Spinal cord (tissue), 10 donors: ENCODE results near the gene TMEM179B. TPM values are rescaled to one million over a fixed set of nuclear protein-coding genes. Genes with fewer than 3 reads are reported as not detected.
"Not testable (repeated sequence)": the region's sequence is repeated elsewhere in the genome, so short reads cannot be mapped to it uniquely, and the experiment has no call there.

Source experiments
- DNase-seq, 6 donors: peaks; one replicate each; pipeline versions ENCODE4 v3.0.0 to v3.0.0-alpha.2; 2013 to 2015; ENCODE audit warnings: low spot score in 6 of 6, low read depth in 4 of 6
- H3K27ac ChIP-seq: one replicate; pipeline ENCODE4 v1.5.1; 2013; ENCODE audit warnings: low read depth, low read length, control low read depth
- H3K27me3 ChIP-seq: one replicate; pipeline ENCODE4 v1.6.1; 2013; ENCODE audit warnings: low read length; ENCODE audit not compliant: control insufficient read depth, insufficient read depth
- H3K36me3 ChIP-seq: one replicate; pipeline ENCODE4 v1.6.1; 2013; ENCODE audit warnings: low read length; ENCODE audit not compliant: control insufficient read depth, insufficient read depth
- H3K4me1 ChIP-seq: one replicate; pipeline ENCODE4 v1.6.1; 2013; ENCODE audit warnings: low read length; ENCODE audit not compliant: control insufficient read depth, insufficient read depth
- H3K4me3 ChIP-seq: one replicate; pipeline ENCODE4 v1.5.1; 2013; ENCODE audit warnings: low read depth, low read length, control low read depth
- H3K9me3 ChIP-seq: one replicate; pipeline ENCODE4 v1.6.1; 2013; ENCODE audit warnings: low read length; ENCODE audit not compliant: control insufficient read depth, insufficient read depth
- WGBS: methylation state at CpG from one replicate; pipeline ENCODE4 v1.1.5; 2013; ENCODE audit warnings: missing lambda C conversion rate; ENCODE audit not compliant: insufficient coverage; 5-methylcytosine and 5-hydroxymethylcytosine counted together
- polyA plus RNA-seq, 2 donors: library from polyadenylated mRNA; unstranded; fragments of 120-200 nt; gene quantifications; one replicate each; pipeline ENCODE4 v1.2.1, GENCODE V29; 2013; ENCODE audit not compliant: insufficient read length in 2 of 2
- total RNA-seq, 2 donors: library from RNA; depleted of rRNA in 1 of 2; stranded (reverse); fragments of 120-200 nt in 1 of 2; fragments of >200 nt in 1 of 2; gene quantifications; one replicate each; pipeline versions ENCODE4 v1.2.3 to v1.2.4, GENCODE V29; 2013 to 2014
- donor health status: healthy.

TMEM179B gene
- total and polyA plus RNA-seq, 4 donors = 22.7 to 57.9 (median 50.6) TPM

GRCh38 chr11:62757846-62758788 lies 29.1 kb upstream of the TMEM179B start:
- H3K27ac ChIP-seq = no peak overlapping the region
- DNase-seq = no peak
- H3K9me3 ChIP-seq = no peaks in the 10 kb centered on the region
- H3K36me3 ChIP-seq = peaks cover 6% of the 10 kb centered on the region
- H3K4me3 ChIP-seq = no peak overlapping the region
- H3K4me1 ChIP-seq = peaks cover 28% of the 10 kb centered on the region
- 33% methylated on average over 4 of the region's 9 CpGs for WGBS
- no peaks in the 10 kb centered on the region for H3K27me3 ChIP-seq

- H3K27me3 ChIP-seq, H3K9me3 ChIP-seq, DNase-seq, H3K27ac ChIP-seq: not testable (repeated sequence)
- no CpG with 5 or more reads among the region's 9 CpGs for WGBS
- peak overlapping the region; percentile 93 for H3K4me3 ChIP-seq
- H3K4me1 ChIP-seq = peaks cover 11% of the 10 kb centered on the region
- peaks cover 24% of the 10 kb centered on the region for H3K36me3 ChIP-seq
Measured at GRCh38 chr11:62760867-62761227, 26.4 kb upstream of the TMEM179B start.

GRCh38 chr11:62770778-62771143 lies 16.4 kb upstream of the TMEM179B start:
- H3K27ac ChIP-seq = peak overlapping the region; percentile 96
- peaks cover 35% of the 10 kb centered on the region for H3K36me3 ChIP-seq
- peaks cover 27% of the 10 kb centered on the region for H3K4me1 ChIP-seq
- no peak for DNase-seq
- WGBS = 3% methylated on average over 11 of the region's 18 CpGs
- peak overlapping the region; percentile 85 for H3K4me3 ChIP-seq
- H3K27me3 ChIP-seq = no peaks in the 10 kb centered on the region
- no peaks in the 10 kb centered on the region for H3K9me3 ChIP-seq

- Histone ChIP-seq H3K36me3 (peaks cover 35% of the 10 kb centered on the region), H3K9me3 (no peaks in the 10 kb centered on the region), H3K4me3 (peak within 1 kb of the TSS; percentile 85), H3K4me1 (peaks cover 27% of the 10 kb centered on the region), H3K27ac (peak within 1 kb of the TSS; percentile 96), H3K27me3 (no peaks in the 10 kb centered on the region)
- WGBS = 0% methylated on average over 37 of the region's 60 CpGs
- DNase-seq = peak; percentile 89 to 99 (median 98)
Measured at GRCh38 chr11:62771144-62772021, 15.8 kb upstream of the TMEM179B start, which contains the start of gene TAF6L. Gene TAF6L, plus strand, starts transcription at chr11:62771396. Its CDS starts 4,388 bp downstream, at chr11:62775784.

- Histone ChIP-seq H3K27ac (no peak overlapping the region), H3K4me1 (peaks cover 26% of the 10 kb centered on the region), H3K36me3 (peaks cover 52% of the 10 kb centered on the region), H3K27me3 (no peaks in the 10 kb centered on the region), H3K4me3 (no peak overlapping the region), H3K9me3 (no peaks in the 10 kb centered on the region)
- 89% methylated on average over 5 of the region's 6 CpGs for WGBS
- DNase-seq = no peak
Measured at GRCh38 chr11:62774407-62774806, 12.8 kb upstream of the TMEM179B start.

- no peak overlapping the region for H3K27ac ChIP-seq
- peaks cover 59% of the 10 kb centered on the region for H3K36me3 ChIP-seq
- WGBS = 98% methylated on average over 16 of the region's 17 CpGs
- H3K9me3 ChIP-seq = no peaks in the 10 kb centered on the region
- H3K27me3 ChIP-seq = no peaks in the 10 kb centered on the region
- H3K4me3 ChIP-seq = no peak overlapping the region
- peaks cover 14% of the 10 kb centered on the region for H3K4me1 ChIP-seq
- DNase-seq = no peak
Measured at GRCh38 chr11:62775646-62776045, 11.6 kb upstream of the TMEM179B start.

GRCh38 chr11:62777389-62777788 lies 9.8 kb upstream of the TMEM179B start:
- H3K27ac ChIP-seq = no peak overlapping the region
- H3K9me3 ChIP-seq = no peaks in the 10 kb centered on the region
- H3K27me3 ChIP-seq = no peaks in the 10 kb centered on the region
- H3K36me3 ChIP-seq = peaks cover 68% of the 10 kb centered on the region
- no peak for DNase-seq
- H3K4me1 ChIP-seq = peaks cover 1% of the 10 kb centered on the region
- WGBS = 89% methylated on average over 2 of the region's 2 CpGs
- H3K4me3 ChIP-seq = no peak overlapping the region

- 96% methylated on average over 3 of the region's 3 CpGs for WGBS
- H3K4me3 ChIP-seq = no peak overlapping the region
- no peaks in the 10 kb centered on the region for H3K4me1 ChIP-seq
- DNase-seq = no peak
- H3K36me3 ChIP-seq = peaks cover 76% of the 10 kb centered on the region
- H3K27me3 ChIP-seq = no peaks in the 10 kb centered on the region
- H3K27ac ChIP-seq = no peak overlapping the region
- H3K9me3 ChIP-seq = no peaks in the 10 kb centered on the region
Measured at GRCh38 chr11:62778441-62778840, 8.8 kb upstream of the TMEM179B start.

- no peaks in the 10 kb centered on the region for H3K9me3 ChIP-seq
- H3K27ac ChIP-seq = no peak overlapping the region
- DNase-seq = no peak
- no peaks in the 10 kb centered on the region for H3K27me3 ChIP-seq
- H3K36me3 ChIP-seq = peaks cover 55% of the 10 kb centered on the region
- H3K4me1 ChIP-seq = peaks cover 5% of the 10 kb centered on the region
- 98% methylated on average over 5 of the region's 7 CpGs for WGBS
- no peak overlapping the region for H3K4me3 ChIP-seq
Measured at GRCh38 chr11:62782753-62783152, 4.4 kb upstream of the TMEM179B start.
